CD4-positive, alpha-beta T cell treated with Interleukin-1 beta for 1 hour (primary cell): Measurements from ENCODE around the gene MRPS5.
A peak's percentile ranks its signal among the peaks of the same experiment; 100 is the strongest.

Experiments
- DNase-seq, 2 donors: peaks; one replicate each; pipeline ENCODE4 v3.0.0-alpha.2; 2020 to 2022

MRPS5 gene

DNA sequence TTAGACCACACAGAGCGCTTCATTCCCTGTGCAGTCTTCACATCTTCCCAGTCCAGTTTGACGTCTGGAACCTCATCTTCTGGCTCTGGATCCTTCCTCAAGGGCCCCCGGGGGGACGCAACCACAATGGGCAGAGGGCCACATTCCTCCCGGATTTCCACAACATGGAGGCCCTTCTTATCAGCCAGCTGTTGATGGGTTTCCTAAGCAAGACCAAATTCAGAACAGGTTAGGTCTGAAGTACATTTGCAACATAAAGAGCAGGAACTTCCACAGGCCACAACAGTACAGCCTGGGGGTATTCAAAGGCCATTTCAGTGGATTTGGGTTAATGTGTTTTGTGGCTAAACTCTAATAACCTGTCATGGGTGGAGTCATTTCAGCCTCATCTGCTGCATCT, 34.2 kb downstream of the MRPS5 start:
- no peak for DNase-seq

DNA sequence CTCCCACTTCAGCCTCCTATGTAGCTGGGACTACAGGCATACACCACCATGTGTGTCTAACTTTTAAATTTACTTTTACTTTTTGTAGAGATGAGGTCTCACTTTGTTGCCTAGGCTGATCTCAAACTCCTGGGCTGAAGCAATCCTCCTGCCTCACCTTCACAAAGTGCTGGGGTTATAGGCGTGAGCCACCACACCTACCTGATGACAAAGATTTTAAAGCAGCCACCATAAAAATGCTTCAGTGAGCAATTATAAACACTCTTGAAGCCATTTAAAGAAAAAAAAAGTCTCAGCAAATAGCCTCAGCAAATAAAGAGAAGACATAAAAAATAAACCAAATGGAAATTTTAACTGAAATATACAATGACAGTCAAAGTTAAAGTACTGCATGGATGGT, 35.6 kb downstream of the MRPS5 start:
- DNase-seq, result no peak

DNA sequence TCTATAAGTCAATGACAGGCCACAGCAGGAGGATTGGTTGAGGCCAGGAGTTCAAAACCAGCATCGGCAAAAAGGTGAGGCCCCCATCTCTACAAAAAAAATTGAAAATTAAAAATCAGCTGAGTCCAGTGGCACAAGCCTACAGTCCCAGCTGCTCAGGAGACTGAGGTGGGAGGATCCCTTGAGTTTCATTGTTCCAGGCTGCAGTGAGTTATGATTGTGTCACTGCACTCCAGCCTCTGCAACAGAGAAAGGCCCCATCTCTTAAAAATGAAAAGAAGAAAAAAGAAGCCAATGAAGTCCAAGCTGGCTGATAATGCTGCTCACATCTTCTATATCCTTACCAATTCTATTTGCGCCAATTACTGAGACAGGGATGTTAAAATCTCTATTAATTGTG, 39.1 kb downstream of the MRPS5 start:
- DNase-seq, result no peak

DNA sequence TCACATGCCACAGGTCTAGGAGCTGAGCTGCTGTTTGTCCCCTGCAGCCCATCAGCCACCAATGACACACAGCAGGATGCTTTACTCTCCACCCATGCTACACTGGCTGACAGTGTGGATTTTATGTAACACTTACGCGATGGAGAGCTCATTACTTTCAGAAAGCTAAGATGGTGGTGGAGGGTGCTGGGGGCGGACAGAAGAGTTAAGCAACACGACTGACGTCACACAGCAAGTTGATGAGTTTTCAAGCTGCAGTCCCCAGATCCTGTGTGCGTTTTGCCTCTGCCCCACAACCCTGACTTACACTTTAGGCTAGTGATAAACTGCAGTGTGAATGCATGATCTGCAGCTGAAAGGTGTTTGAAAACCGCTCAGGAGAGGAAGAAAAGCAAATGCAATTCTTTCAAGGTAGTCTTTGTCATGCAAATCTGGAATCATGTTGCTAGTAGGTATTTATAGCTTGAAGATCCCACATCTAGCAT, 42.4 kb downstream of the MRPS5 start:
- DNase-seq, result no peak

DNA sequence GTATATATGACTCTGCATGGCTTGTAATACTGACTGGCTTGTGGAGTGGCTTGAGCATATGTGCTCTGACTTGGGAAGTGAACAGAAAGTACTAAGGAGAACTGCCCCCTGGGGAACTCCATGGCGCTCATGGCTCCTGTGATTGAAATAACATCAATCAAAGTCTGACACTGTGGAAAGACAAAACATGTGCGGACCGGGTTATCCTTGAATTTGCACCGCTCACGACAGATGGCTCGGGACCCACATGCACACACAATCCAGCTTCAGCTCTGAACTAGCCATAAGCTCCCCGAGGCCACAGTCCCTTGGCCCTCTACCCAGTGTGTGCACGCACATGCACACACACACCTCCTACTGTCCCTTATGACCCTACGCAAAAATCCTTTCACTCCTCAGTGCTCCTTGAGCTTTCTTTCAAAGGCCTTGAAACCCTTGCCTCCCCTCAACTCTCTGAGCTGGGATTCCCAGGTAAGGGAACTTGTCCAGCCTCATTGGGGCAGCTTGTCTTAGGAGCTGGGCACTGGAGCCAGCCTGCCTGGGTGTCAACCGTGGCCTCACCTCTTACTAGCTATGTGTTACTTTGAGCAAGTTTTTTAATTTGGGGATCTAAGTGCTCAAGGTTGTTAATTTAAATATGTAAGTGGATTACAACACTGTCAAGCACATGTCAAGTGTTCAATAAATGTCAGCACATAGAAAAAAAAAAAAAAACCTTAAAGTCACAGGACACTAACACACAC, 43.6 kb downstream of the MRPS5 start:
- DNase-seq, result no peak

DNA sequence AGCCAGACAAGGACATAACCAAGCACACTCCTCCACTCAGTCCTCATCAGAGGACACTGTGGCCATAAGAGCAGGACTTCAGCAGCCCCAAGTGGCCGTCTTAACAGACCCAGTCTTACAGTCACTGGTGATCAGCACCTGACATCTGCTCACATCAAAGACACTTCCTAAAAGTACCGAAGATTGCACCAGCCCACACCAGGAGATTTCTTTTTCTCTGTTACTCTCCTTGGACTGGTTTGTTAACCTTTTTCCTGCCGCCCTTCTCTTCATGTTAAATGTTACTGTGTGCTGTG, 44.1 kb downstream of the MRPS5 start:
- DNase-seq, result no peak

DNA sequence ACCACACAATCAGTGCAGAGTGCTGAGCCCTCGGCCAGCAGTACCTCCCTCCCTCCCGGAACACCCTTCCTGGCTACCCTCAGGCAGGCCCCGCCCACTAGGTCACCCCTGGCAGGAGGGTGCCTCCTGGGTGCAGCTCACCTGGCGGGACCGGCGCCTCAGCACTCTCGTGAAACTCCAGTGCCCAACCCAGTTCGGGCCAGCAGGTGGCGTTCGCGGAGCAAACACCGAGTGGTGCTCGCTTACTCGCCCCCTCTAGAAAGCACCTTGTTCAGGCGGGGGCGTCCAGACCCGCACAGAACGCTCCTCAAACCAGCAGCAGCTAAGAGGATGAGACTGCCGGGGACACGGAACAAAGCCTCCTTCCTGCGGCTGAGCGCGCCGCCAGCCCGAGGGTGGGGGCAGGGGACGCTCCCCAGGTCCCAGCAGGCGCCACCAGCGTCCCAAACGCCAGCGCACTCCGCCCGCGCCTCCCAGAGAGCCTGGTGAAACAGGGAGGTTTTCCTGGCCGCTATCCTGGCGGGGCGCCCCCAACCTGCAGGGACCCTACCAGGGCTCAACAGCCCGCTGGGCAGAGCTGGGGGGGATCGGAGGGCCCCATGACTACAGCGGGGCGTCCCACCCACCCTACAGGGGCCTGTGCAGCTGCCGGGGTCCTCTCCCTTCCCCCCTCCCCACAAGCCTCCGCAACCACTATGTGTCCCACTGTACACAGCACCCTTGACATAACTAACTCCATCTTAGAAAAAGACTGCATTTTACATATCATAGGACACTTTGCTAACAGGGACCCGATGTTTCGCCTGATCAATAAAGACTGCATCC, 44.7 kb downstream of the MRPS5 start:
- DNase-seq, result peak; percentile 87 to 90

DNA sequence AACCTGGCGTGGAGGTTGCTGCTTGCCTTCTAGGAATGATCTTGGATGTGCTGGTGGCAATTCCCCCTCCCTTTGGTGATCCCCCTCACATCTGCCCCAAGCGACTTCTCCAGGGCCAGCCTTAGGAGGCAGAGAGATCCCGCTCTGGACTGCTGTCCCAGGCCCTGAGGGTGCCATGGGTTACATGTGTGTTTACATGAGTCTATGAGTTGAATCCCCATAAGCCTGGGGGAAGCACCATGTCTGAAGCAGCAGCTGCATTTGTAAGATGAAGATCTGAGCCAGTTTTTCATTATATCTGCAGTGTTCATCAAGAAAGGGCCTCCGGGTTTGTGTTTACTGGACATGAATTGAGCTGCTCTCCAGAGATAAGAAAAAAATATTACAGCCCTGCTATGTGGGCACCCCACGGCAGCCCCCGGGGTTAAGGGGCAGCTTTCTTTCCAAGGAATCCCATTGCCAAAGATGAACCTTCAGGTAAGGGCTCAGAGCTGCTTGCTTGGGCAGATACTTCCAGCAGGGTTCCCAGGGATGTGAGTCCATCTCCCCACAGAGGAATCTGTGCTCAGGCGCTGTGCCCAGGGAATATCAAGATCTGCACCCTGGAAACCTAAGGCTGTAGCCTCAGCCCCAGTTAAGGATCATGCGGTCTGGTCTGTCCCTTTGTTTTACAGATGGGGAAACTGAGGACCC, 46.0 kb downstream of the MRPS5 start:
- no peak for DNase-seq

DNA sequence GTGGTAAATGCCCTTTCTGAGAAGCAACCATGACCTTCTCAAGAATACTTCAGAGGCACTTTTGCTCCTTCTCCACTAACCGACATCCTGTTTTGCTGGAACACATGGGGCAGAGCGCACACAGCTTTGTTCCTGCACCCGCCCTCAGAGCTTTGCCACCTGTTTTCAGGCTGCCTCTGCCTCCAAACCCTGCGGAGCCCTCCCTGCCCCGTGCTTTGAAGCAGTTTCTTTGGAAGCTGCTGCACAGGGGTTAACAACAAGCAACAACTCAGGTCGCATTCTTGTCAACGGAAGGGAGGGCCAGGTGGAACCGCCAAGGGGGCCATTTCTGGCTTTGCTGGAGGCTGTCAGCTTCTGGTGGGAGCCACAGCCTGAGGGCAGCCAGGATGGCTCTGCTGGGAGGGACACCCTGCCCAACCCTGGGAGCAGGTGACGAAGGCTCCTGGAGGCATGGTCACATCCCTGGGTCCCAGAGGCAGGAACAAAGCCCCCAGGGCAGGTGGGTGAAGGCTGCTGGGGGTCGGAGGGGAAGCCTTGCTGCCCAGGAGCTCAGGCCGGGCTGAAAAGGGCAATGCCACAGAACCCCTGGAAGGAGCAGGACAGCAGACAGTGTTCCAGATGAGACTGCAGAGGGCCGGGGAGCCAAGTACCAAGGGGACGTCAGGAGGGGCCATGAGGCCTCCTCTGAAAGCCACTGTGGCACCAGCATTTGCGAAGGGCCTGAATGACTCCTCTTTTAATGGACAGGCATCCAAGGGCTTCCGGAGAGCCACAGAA, 46.8 kb downstream of the MRPS5 start:
- peak; percentile 63 to 74 for DNase-seq

DNA sequence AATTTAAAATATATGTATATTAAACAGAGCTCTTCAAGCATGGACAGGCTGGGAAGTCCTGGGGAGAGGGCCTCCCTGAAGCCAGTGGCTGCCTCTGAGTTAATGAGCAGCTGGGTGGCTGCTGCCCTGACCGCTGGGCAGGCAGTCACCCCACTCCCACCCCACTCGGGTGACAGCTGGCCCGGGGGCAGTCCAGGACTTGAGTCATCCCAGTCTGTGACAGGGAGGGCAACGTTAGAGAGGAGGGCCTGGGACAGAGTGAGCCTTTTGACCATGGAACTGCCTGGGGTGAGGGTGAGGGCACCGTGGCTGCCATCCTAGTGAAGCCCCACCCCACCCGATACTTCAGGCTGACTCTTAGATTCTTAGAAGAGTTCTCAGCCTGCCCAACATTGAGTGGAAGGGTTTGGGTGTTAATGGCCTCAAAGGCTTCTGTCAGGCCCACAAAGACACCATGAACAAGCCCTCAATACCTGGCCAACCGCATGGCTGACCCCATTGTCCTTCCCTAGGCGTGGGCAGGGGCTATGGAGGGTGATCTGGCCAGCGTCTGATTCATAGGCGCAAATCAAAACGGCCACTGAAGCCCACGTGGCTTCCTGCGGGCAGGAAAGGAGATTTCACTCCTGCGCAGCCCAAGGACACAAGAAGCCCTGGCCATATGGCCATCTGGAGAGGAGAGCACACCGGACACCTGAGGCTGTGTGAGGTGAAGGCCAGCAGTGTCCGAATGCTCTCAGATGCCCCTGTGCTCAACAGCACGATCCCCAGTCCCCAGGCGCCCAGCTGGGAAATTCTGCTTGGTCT, 47.5 kb downstream of the MRPS5 start:
- DNase-seq, result no peak

DNA sequence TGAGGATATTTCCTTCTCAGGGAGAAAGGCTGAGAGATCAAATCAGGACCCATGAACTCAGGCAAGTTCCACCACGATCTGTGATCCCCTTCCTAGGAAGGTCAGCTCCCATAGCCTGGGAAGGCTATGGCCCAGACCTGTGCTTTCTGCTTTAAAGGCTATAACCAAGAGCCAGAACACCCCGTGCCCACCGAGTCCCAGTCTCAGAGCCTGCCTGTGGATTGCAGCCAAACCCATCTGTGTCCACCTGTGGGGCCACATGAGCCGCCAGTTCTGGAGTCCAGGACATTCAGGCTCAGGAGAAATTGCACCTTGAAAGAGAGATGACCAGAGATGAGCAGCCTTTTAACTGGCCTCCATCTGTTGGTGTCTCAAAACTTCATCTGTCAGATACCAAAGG, 49.2 kb downstream of the MRPS5 start:
- DNase-seq, result no peak

DNA sequence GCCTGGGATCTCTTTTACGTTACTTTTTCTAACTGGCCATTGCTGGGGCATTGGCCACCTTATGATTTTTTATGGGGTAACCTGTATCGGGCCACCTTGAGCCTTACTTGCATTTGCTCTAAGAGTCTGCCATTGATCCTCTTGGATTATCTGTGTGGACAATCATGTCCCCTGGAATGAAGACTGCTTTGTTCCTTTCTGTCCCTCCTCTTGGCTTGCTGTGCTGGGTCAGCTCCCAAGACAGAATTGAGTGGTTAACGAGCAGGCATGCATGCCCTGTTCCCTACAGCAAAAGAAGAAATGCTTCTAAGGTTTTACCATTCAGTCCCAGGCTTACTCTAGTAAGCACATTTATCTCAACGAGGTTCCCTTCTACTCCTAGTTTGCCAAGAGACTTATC, 49.8 kb downstream of the MRPS5 start:
- DNase-seq, result no peak

DNA sequence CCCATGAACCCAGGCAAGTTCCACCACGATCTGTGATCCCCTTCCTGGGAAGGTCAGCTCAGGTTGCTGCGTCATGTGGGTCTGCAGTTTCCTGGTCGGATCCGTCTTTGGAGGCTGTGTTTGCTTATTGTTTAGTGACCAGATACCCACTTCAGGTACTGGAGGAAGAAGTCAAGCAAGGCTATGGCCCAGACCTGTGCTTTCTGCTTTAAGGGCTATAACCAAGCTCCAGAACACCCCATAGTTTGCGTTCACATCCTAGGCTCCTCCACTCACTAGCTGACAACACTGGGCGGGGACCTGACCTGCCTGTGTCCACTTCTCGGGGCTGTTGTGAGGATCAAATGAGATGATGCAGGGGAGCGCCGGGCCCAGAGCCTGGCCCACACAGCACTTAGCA, 52.1 kb downstream of the MRPS5 start:
- DNase-seq, result no peak

DNA sequence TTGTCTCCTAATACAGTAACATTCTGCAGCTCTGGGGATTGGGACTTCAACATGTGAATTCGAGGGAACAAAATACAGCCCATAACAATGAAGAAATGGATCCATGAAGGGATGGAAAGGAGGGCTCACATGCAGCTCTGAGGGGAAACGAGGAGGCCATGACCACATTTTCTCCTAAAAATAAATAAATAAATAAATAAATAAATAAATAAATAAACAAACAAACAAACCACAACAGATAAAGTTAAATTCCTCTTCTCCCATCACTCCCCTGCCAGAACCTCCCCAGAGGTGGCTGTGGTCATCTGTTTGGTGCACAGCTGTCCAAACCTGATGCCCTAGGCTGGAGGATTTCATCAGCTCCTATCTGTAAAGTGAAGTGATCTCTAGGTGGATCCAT, 53.4 kb downstream of the MRPS5 start:
- DNase-seq, result no peak

DNA sequence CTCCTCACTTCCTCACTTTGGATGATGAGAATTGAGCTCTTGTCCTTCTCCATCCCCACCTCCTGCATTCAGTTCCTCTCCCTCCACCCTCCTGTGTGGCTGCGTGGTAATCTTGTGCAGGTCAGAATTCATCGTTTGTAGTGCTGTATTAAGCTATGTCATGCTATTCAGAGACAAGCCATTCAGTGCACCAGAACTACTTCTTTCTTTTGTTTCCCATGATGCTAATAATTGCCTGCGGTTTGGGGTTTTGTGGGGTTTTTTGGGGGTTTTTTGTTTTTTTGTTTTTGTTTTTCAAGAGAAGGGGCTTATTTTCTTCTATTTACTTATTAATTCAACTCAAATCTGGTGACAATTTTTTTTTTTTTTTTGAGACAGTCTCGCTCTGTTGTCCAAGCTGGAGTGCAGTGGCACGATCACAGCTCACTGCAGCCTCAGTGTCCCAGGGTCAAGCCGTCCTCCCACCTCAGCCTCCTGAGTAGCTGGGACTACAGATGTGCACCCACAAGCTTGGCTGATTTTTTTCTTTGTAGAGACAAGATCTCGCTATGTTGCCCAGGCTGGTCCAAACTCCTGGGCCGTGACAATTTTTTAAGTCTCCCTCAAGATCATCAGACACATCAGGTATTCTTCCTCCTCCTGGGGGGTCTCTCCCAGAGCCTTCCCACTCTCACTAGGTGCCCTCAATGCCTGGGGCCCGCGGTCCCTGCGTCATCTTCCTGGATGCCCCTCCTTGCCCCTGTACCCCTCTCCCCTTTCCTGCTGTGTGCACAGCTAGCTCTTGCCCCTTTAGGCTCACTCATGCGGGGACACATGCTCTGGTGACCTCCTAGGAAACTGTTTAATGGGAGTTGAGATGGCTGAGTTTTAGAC, 58.3 kb downstream of the MRPS5 start:
- DNase-seq, result no peak

DNA sequence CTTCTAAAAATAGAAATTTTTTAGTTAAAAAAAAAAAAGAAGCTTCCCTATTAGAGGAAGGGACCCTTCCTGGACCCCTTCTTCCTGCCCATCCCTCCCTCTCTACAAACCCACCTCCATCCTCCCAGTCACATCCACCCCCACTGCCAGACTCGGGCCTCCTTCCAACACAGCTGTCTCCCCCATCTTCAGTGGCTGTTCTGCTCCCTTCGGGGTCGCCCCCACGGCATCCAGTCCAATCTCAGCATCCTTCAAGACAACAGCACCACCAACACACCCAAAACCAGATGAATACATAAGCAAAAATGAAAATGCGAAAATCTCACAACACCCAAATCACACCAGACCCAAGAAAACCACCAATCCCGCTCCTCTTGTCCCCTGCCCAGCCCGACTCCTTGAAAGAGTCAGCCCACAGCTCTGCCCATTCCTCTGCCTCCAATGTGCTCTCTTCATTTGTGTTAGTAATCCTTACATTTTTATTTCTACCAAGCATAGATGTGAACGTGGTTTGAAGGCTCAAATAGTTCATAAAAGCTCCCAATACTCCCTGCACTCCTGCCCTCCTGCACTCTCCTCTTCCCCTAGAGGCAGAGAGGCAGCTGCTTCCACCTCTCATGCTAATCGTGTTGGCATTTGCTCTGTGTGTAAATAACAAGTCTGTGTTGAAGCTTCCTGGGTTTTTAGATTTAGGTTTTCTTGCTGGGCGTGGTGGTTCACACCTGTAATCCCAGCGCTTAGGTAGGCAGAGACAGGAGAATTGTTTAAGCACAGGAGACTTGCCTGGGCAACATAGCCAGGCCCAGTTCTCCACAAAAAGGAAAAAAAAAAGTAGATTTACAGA, 59.1 kb downstream of the MRPS5 start:
- no peak for DNase-seq

DNA sequence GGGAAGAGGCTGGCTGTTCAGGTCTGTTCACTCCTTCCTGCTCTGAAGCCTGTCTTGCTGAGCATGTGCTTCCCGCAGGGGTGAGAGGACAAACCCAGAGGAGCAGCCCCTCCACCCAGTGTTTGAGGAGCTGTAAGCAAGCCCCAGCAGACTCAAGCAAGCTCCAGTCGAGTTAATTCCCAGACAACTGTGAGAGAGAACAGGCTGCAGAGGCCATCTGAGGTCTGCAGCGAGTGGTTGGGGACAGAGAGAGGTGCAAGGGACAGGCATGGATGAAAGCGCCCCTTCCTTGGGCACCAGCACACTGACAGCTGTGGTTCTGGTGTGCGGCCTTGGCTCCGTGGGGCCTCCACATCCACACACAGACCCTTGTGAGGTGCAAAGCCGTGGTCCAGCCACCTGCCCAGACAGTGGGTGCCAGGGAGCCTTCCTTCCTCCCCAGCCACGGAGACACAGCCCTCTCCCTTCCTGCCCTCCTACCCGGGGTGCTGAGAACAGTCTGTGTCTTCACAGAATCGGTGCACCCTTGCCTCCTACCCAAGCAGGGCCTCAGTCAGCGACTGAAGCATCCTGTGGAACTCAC, 59.9 kb downstream of the MRPS5 start:
- no peak for DNase-seq

DNA sequence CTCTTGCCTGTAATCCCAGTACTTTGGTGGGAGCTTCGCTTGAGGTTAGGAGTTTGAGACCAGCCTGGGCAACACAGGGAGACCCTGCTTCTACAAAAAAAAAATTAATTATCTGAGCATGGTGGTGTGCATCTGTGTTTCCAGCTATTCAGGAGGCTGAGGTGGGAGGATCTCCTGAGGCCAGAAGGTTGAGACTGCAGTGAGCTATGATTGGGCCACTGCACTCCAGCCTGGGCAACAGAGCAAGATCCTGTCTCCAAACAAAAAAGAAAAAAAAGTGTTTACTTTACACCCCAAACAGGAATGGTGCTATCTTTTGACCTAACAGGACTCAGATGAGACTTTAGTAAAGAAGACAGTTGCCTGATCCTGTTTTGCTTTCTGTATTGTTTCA, 60.5 kb downstream of the MRPS5 start:
- no peak for DNase-seq

DNA sequence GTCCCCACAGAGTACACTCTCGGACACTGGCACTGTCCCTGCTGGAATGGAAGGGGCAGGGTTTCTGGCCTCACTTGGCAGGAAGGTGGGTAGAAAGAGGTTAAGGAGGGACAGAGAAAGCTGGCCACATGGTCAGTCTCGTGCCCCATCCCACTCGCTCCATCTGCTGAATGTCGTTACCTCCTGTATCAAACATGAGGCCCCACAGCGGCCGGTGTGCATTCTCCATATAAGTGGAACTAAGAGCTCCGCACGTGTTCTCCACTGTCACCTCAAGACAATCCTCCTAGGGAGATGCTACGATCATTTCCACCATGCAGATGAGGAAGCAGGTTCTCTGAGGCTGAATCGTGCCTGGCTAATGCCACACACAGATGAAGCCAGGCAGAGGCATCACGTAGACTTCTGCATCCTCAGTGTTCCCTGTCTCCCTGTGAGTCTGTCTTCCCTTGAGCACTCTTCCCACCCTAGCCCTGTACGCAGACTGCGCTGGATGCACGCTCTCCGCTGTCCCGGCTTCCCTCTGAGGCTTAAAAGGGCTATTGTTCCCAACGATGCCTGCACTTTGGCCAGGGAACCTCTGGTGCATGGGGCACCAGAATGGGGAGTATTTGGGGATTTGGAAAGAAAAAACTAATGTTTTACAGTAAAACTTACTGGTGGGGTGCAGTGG, 61.0 kb downstream of the MRPS5 start:
- no peak for DNase-seq
